ENCODE measurements around the gene MBL2.

Gene MBL2

GRCh38 chr10:52772623-52773022, at the start of gene MBL2:
Gene MBL2, minus strand, starts transcription at chr10:52772784. Its CDS starts 1,149 bp downstream, at chr10:52771635.
- no peak for DNase-seq (ENCODE audit: low spot score)

GRCh38 chr10:52820309-52820708, 47.7 kb upstream of the MBL2 start:
- no peak for DNase-seq (ENCODE audit: low spot score)

GRCh38 chr10:52818019-52818418, 45.4 kb upstream of the MBL2 start:
- DNase-seq (ENCODE audit: low spot score) = no peak

GRCh38 chr10:52814506-52814905, 41.9 kb upstream of the MBL2 start:
- DNase-seq (ENCODE audit: low spot score) = no peak

- DNase-seq (ENCODE audit: low spot score) = no peak
Observed at GRCh38 chr10:52811776-52812175, 39.2 kb upstream of the MBL2 start.

- DNase-seq (ENCODE audit: low spot score) = no peak
Observed at GRCh38 chr10:52810761-52811160, 38.2 kb upstream of the MBL2 start.

GRCh38 chr10:52807803-52808202, 35.2 kb upstream of the MBL2 start:
- no peak for DNase-seq (ENCODE audit: low spot score)

- DNase-seq (ENCODE audit: low spot score) = no peak
Observed at GRCh38 chr10:52805414-52806285, 33.1 kb upstream of the MBL2 start.

GRCh38 chr10:52801947-52802346, 29.4 kb upstream of the MBL2 start:
- DNase-seq (ENCODE audit: low spot score) = no peak

GRCh38 chr10:52786098-52786497, 13.5 kb upstream of the MBL2 start:
- DNase-seq (ENCODE audit: low spot score) = no peak

GRCh38 chr10:52785418-52785817, 12.8 kb upstream of the MBL2 start:
- no peak for DNase-seq (ENCODE audit: low spot score)

- DNase-seq (ENCODE audit: low spot score) = no peak
Observed at GRCh38 chr10:52783726-52784125, 11.1 kb upstream of the MBL2 start.

GRCh38 chr10:52782554-52782953, 10.0 kb upstream of the MBL2 start:
- DNase-seq (ENCODE audit: low spot score) = no peak

- no peak for DNase-seq (ENCODE audit: low spot score)
Observed at GRCh38 chr10:52780391-52781155, 8.0 kb upstream of the MBL2 start.

- DNase-seq (ENCODE audit: low spot score) = peak; percentile 16
Observed at GRCh38 chr10:52779541-52780390, 7.2 kb upstream of the MBL2 start.

GRCh38 chr10:52778511-52779392, 6.2 kb upstream of the MBL2 start:
- no peak for DNase-seq (ENCODE audit: low spot score)

GRCh38 chr10:52777414-52777813, 4.8 kb upstream of the MBL2 start:
- no peak for DNase-seq (ENCODE audit: low spot score)

GRCh38 chr10:52776471-52776903, 3.9 kb upstream of the MBL2 start:
- DNase-seq (ENCODE audit: low spot score) = no peak

GRCh38 chr10:52775132-52775647, 2.6 kb upstream of the MBL2 start:
- DNase-seq (ENCODE audit: low spot score) = no peak

GRCh38 chr10:52774600-52775106, 2.1 kb upstream of the MBL2 start:
- no peak for DNase-seq (ENCODE audit: low spot score)

- no peak for DNase-seq (ENCODE audit: low spot score)
Observed at GRCh38 chr10:52774182-52774581, 1.6 kb upstream of the MBL2 start.
